MM.1S (cell line): Measurements from ENCODE around the gene CELF5.
"Not testable (repeated sequence)": the region's sequence is repeated elsewhere in the genome, so short reads cannot be mapped to it uniquely, and the experiment has no call there.

Source experiments
- DNase-seq: peaks from one replicate; pipeline ENCODE4 v3.0.0-alpha.2; 2015
- H2AFZ ChIP-seq: fragments of 300-600 bp; sonication (generic); 2 replicates; pipeline ENCODE4 v1.6.0; 2016; ENCODE audit warnings: antibody characterized with exemption, low read length
- H3F3A ChIP-seq: fragments of 300-600 bp; sonication (generic); 2 replicates; pipeline ENCODE4 v1.6.1; 2016; ENCODE audit warnings: mild to moderate bottlenecking, antibody characterized with exemption, low read length, moderate library complexity, mixed read lengths; ENCODE audit not compliant: insufficient read depth
- H3K27ac ChIP-seq: fragments of 300-600 bp; sonication (generic); 2 replicates; pipeline ENCODE4 v1.5.1; 2016; ENCODE audit warnings: mild to moderate bottlenecking, low read length
- H3K27me3 ChIP-seq: fragments of 300-600 bp; sonication (generic); replicated peaks from 2 replicates; pipeline ENCODE4 v1.6.0; 2016; ENCODE audit warnings: low read length; ENCODE audit not compliant: insufficient read depth
- H3K36me3 ChIP-seq: fragments of 300-600 bp; sonication (generic); replicated peaks from 2 replicates; pipeline ENCODE4 v1.6.1; 2016; ENCODE audit warnings: mild to moderate bottlenecking, low read length, mixed read lengths; ENCODE audit not compliant: insufficient read depth
- H3K4me1 ChIP-seq: fragments of 300-600 bp; sonication (generic); 2 replicates; pipeline ENCODE4 v1.6.1; 2016; ENCODE audit warnings: low read length, mixed read lengths
- H3K4me2 ChIP-seq: fragments of 300-600 bp; sonication (generic); 2 replicates; pipeline ENCODE4 v1.6.0; 2016; ENCODE audit warnings: low read depth, low read length
- H3K4me3 ChIP-seq: fragments of 300-600 bp; sonication (generic); 2 replicates; pipeline ENCODE4 v1.5.1; 2016; ENCODE audit warnings: low read length, mixed read lengths
- H3K79me2 ChIP-seq: fragments of 300-600 bp; sonication (generic); 2 replicates; pipeline ENCODE4 v1.6.1; 2016; ENCODE audit warnings: mixed run types, low read length, mixed read lengths
- H3K9ac ChIP-seq: fragments of 300-600 bp; sonication (generic); 2 replicates; pipeline ENCODE4 v1.6.1; 2016; ENCODE audit warnings: low read length, mixed read lengths
- H3K9me2 ChIP-seq: fragments of 300-600 bp; sonication (generic); replicated peaks from 2 replicates; pipeline ENCODE4 v1.6.1; 2016; ENCODE audit warnings: mild to moderate bottlenecking, low read length, mixed read lengths; ENCODE audit not compliant: insufficient read depth
- H3K9me3 ChIP-seq: fragments of 300-600 bp; sonication (generic); replicated peaks from 2 replicates; pipeline ENCODE4 v1.6.1; 2016; ENCODE audit warnings: mild to moderate bottlenecking, low read length, mixed read lengths; ENCODE audit not compliant: insufficient read depth
- H4K20me1 ChIP-seq: fragments of 300-600 bp; sonication (generic); 2 replicates; pipeline ENCODE4 v1.6.1; 2016; ENCODE audit warnings: mild to moderate bottlenecking, low read length, moderate library complexity, mixed read lengths; ENCODE audit not compliant: insufficient read depth
- CTCF ChIP-seq: fragments of 300-600 bp; sonication (generic); IDR thresholded peaks from 2 replicates; pipeline ENCODE4 v1.5.1; 2016; ENCODE audit warnings: antibody characterized with exemption, low read length, mixed read lengths
- EZH2 ChIP-seq: fragments of 300-600 bp; sonication (generic); optimal IDR thresholded peaks from 2 replicates; pipeline ENCODE3; 2017; ENCODE audit warnings: low read depth, mild to moderate bottlenecking, antibody characterized with exemption, low read length, mixed read lengths
- EZH2phosphoT487 ChIP-seq: fragments of 300-600 bp; sonication (generic); IDR thresholded peaks from 2 replicates; pipeline ENCODE4 v1.6.1; 2018; ENCODE audit warnings: antibody characterized with exemption, low read length

Gene CELF5

GRCh38 chr19:3202346-3202745 lies 22.1 kb upstream of the CELF5 start:
- no peak for DNase-seq
- TF ChIP-seq EZH2phosphoT487 (no peak), EZH2 (no peak), CTCF (no peak)
- H3K36me3 ChIP-seq = no peaks in the 10 kb centered on the region
- H3K4me3 ChIP-seq = no peak overlapping the region
- H3K4me1 ChIP-seq = no peaks in the 10 kb centered on the region
- no peaks in the 10 kb centered on the region for H3K9me2 ChIP-seq
- H4K20me1 ChIP-seq = no peaks in the 10 kb centered on the region
- H3K4me2 ChIP-seq = no peak overlapping the region
- no peaks in the 10 kb centered on the region for H3K79me2 ChIP-seq
- H2AFZ ChIP-seq = no peak overlapping the region
- no peak overlapping the region for H3K9ac ChIP-seq
- no peaks in the 10 kb centered on the region for H3K9me3 ChIP-seq
- no peaks in the 10 kb centered on the region for H3K27me3 ChIP-seq
- H3F3A ChIP-seq = no peaks in the 10 kb centered on the region
- H3K27ac ChIP-seq = no peak overlapping the region

GRCh38 chr19:3202895-3203294 lies 21.6 kb upstream of the CELF5 start:
- H3K36me3 ChIP-seq, H3K9me2 ChIP-seq, H3F3A ChIP-seq, H3K9ac ChIP-seq, H3K79me2 ChIP-seq, DNase-seq, H3K4me1 ChIP-seq, H4K20me1 ChIP-seq, H3K4me3 ChIP-seq, H3K9me3 ChIP-seq, H3K4me2 ChIP-seq, H3K27ac ChIP-seq, H2AFZ ChIP-seq, H3K27me3 ChIP-seq: not testable (repeated sequence)

- Histone ChIP-seq H3K9ac (no peak overlapping the region), H3K9me2 (no peaks in the 10 kb centered on the region), H3K4me2 (no peak overlapping the region), H3K27ac (no peak overlapping the region), H3K9me3 (no peaks in the 10 kb centered on the region), H3K79me2 (no peaks in the 10 kb centered on the region), H4K20me1 (no peaks in the 10 kb centered on the region), H3K36me3 (no peaks in the 10 kb centered on the region), H2AFZ (no peak overlapping the region), H3K4me1 (no peaks in the 10 kb centered on the region), H3K27me3 (no peaks in the 10 kb centered on the region), H3K4me3 (no peak overlapping the region), H3F3A (no peaks in the 10 kb centered on the region)
- TF ChIP-seq EZH2phosphoT487 (no peak), CTCF (no peak), EZH2 (no peak)
- DNase-seq = no peak
These were observed 20.4 kb upstream of the CELF5 start for GRCh38 chr19:3203805-3204645.

GRCh38 chr19:3204646-3205275 lies 19.7 kb upstream of the CELF5 start:
- no peak for DNase-seq
- H3F3A ChIP-seq = no peaks in the 10 kb centered on the region
- no peak for TF ChIP-seq CTCF
- TF ChIP-seq EZH2 = no peak
- no peak for TF ChIP-seq EZH2phosphoT487
- H3K9me3 ChIP-seq = no peaks in the 10 kb centered on the region
- no peaks in the 10 kb centered on the region for H3K27me3 ChIP-seq
- no peaks in the 10 kb centered on the region for H3K9me2 ChIP-seq
- no peaks in the 10 kb centered on the region for H3K36me3 ChIP-seq
- H3K9ac ChIP-seq = no peak overlapping the region
- no peak overlapping the region for H3K27ac ChIP-seq
- no peak overlapping the region for H3K4me2 ChIP-seq
- H3K4me1 ChIP-seq = no peaks in the 10 kb centered on the region
- H3K4me3 ChIP-seq = no peak overlapping the region
- no peak overlapping the region for H2AFZ ChIP-seq
- no peaks in the 10 kb centered on the region for H4K20me1 ChIP-seq
- no peaks in the 10 kb centered on the region for H3K79me2 ChIP-seq
